WTC11 (cell line): ENCODE results near the gene RPL36.

Experiments
- SMAD3 ChIP-seq: sonication (generic); formaldehyde crosslinking; IDR thresholded peaks from 2 replicates; pipeline ENCODE4 v1.8.0; 2022; ENCODE audit warnings: missing genetic modification reagents, mild to moderate bottlenecking, borderline replicate concordance
- TF ChIP-seq, protein P1 (sequence below): fragments of 200-600 bp; IDR thresholded peaks from 2 replicates; pipeline ENCODE4 v1.8.0; 2022; ENCODE audit warnings: antibody characterized with exemption
- TF ChIP-seq, protein P2 (sequence below): sonication (generic); formaldehyde crosslinking; IDR thresholded peaks from 2 replicates; pipeline ENCODE4 v1.8.1; 2023; ENCODE audit warnings: mild to moderate bottlenecking, missing genetic modification reagents, borderline replicate concordance
- TF ChIP-seq, protein P3 (sequence below): sonication (generic); formaldehyde crosslinking; IDR thresholded peaks from 2 replicates; pipeline ENCODE4 v1.8.0; 2022; ENCODE audit warnings: mild to moderate bottlenecking, missing genetic modification reagents

DNA sequence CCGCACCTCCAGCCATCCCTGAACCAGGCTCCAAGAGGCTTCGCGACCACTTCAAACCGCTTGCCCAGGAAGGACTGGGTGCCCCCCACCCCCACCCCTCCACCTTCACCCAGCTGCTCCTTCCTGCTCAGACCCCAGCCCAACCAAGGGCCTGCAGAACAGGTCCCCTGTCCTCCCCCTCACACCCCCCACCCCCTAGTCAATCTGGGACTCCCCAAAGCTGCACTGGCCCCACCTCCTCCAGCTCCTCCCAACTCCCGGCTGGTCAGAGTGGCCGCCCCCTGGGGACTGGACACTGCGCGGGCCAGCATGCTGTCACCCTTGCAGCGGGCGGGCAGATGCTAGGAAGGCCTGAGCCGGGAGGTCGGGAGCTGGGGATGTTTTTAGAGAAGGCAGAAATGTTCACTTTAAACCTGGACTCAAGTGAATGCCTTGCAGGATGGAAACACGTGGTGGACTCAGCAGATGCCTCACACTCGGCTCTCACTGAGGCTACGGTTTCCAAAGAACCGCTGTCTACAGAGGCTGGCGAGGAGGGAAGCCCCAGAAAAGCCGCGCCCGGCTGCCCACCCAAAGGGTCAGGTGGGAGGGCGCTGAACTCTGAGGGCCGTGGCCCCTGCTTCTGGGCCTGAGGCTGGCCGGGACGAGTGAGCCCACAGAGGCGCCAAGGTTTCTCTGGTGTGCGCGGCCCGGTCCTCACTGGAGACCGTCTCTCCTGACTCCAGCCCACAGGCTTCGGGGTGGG is 8.0 kb downstream of the RPL36 start:
- TF ChIP-seq, protein P1, sequence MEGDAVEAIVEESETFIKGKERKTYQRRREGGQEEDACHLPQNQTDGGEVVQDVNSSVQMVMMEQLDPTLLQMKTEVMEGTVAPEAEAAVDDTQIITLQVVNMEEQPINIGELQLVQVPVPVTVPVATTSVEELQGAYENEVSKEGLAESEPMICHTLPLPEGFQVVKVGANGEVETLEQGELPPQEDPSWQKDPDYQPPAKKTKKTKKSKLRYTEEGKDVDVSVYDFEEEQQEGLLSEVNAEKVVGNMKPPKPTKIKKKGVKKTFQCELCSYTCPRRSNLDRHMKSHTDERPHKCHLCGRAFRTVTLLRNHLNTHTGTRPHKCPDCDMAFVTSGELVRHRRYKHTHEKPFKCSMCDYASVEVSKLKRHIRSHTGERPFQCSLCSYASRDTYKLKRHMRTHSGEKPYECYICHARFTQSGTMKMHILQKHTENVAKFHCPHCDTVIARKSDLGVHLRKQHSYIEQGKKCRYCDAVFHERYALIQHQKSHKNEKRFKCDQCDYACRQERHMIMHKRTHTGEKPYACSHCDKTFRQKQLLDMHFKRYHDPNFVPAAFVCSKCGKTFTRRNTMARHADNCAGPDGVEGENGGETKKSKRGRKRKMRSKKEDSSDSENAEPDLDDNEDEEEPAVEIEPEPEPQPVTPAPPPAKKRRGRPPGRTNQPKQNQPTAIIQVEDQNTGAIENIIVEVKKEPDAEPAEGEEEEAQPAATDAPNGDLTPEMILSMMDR = no peak
- TF ChIP-seq, protein P2, sequence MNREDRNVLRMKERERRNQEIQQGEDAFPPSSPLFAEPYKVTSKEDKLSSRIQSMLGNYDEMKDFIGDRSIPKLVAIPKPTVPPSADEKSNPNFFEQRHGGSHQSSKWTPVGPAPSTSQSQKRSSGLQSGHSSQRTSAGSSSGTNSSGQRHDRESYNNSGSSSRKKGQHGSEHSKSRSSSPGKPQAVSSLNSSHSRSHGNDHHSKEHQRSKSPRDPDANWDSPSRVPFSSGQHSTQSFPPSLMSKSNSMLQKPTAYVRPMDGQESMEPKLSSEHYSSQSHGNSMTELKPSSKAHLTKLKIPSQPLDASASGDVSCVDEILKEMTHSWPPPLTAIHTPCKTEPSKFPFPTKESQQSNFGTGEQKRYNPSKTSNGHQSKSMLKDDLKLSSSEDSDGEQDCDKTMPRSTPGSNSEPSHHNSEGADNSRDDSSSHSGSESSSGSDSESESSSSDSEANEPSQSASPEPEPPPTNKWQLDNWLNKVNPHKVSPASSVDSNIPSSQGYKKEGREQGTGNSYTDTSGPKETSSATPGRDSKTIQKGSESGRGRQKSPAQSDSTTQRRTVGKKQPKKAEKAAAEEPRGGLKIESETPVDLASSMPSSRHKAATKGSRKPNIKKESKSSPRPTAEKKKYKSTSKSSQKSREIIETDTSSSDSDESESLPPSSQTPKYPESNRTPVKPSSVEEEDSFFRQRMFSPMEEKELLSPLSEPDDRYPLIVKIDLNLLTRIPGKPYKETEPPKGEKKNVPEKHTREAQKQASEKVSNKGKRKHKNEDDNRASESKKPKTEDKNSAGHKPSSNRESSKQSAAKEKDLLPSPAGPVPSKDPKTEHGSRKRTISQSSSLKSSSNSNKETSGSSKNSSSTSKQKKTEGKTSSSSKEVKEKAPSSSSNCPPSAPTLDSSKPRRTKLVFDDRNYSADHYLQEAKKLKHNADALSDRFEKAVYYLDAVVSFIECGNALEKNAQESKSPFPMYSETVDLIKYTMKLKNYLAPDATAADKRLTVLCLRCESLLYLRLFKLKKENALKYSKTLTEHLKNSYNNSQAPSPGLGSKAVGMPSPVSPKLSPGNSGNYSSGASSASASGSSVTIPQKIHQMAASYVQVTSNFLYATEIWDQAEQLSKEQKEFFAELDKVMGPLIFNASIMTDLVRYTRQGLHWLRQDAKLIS = no peak
- no peak for TF ChIP-seq SMAD3 (CRISPR knock-in tag)
- TF ChIP-seq, protein P3, sequence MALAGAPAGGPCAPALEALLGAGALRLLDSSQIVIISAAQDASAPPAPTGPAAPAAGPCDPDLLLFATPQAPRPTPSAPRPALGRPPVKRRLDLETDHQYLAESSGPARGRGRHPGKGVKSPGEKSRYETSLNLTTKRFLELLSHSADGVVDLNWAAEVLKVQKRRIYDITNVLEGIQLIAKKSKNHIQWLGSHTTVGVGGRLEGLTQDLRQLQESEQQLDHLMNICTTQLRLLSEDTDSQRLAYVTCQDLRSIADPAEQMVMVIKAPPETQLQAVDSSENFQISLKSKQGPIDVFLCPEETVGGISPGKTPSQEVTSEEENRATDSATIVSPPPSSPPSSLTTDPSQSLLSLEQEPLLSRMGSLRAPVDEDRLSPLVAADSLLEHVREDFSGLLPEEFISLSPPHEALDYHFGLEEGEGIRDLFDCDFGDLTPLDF = no peak
